Stimulated activated CD4-positive, alpha-beta T cell treated with anti-CD3 and anti-CD28 coated beads, Interleukin-4, amount 100 ng/mL, for 48 hours (primary cell): ENCODE data around the gene ARHGEF6.
"Not testable (repeated sequence)": the region's sequence is repeated elsewhere in the genome, so short reads cannot be mapped to it uniquely, and the experiment has no call there.

ENCODE experiments used
- DNase-seq, 2 donors: peaks; one replicate each; pipeline ENCODE4 v3.0.0-alpha.2; 2020; ENCODE audit warnings: low read depth in 2 of 2

The ARHGEF6 gene

GRCh38 chrX:136781180-136781797, 557 bp upstream of the ARHGEF6 start:
- DNase-seq, result no peak

- no peak for DNase-seq
These were observed 491 bp downstream of the ARHGEF6 start for GRCh38 chrX:136780241-136780640.

- DNase-seq, result no peak
These were observed 1.4 kb downstream of the ARHGEF6 start for GRCh38 chrX:136779346-136779781.

DNA sequence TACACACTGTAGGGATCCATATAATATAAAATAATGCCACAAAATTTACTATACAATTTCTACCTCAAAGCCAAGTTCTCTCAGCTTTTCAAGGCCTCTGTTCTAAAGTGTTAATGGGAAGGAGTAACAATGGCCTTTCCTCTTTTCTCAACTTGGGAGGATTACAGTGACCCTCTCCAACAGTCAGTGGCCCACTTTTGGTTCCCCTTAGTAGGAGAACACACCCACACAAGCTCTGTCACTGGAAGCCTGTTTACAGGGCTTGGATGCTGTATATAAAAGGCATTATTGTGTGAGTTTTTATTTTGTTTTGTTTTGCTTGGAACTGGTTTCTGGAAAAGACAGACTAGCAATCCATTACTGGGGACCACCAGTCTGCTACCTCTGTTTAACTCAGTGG, 1.8 kb downstream of the ARHGEF6 start:
- DNase-seq, result no peak

DNA sequence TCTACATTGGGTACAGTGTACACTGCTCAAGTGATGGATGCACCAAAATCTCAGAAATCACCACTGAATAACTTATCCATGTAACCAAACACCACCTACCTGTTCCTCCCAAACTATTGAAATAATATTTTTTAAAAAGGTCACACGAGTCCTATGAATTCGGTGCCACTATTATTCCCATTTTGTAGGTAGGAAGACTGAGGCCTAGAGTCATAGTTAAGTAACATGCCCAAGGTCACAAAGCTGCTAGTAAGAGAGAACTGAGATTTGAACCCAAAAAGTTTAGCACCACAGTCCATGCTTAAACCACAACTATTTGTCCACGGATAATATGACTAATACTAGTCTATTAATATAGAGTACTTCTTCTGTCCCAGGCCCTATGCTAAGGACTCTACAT, 2.7 kb downstream of the ARHGEF6 start:
- DNase-seq, result no peak

GRCh38 chrX:136773648-136774047, 7.1 kb downstream of the ARHGEF6 start:
- DNase-seq, result no peak

DNA sequence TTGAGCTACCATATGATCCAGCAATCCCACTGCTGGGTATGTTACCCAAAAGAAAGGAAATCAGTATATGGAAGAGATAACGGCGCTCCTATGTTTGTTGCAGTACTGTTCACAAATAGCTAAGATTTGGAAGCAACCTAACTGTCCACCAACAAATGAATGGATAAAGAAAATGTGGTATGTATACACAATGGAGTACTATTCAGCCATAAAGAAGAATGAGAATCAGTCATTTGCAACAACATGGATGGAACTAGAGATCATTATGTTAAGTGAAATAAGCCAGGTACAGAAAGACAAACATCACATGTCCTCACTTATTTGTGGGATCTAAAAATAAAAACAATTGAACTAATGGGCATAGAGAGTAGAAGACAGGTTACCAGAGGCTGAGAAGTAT, 8.9 kb downstream of the ARHGEF6 start:
- DNase-seq, result not testable (repeated sequence)

DNA sequence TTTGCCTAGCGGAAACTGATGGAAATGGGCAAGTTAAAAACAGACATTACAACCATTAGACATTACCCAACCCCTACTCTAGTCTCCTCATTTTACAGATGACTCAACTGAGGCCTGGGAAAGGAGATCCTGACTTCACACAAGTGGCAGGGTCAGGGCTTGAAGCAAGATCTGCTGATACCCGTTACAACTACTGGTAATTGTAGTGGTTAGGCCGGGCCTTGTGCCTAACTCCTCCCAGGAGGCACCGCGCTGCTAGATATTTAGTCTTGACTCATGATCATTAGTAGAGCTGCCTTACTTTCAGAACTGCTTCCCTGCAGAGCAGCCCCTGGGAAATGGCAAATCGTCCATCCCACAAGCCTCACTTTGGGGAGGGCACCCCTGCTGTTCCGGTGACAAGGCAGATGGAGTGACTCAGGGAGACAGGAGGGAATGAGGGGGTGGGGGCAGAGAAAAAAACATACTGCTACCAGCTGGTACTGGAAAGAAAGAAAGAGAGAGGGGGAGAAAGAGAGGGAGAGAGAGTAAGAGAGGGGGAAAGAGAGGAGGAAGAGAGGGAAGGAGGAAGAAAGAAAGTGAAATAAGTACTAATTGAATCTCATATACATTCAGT, 12.2 kb downstream of the ARHGEF6 start:
- DNase-seq, result peak; percentile 31 to 51

DNA sequence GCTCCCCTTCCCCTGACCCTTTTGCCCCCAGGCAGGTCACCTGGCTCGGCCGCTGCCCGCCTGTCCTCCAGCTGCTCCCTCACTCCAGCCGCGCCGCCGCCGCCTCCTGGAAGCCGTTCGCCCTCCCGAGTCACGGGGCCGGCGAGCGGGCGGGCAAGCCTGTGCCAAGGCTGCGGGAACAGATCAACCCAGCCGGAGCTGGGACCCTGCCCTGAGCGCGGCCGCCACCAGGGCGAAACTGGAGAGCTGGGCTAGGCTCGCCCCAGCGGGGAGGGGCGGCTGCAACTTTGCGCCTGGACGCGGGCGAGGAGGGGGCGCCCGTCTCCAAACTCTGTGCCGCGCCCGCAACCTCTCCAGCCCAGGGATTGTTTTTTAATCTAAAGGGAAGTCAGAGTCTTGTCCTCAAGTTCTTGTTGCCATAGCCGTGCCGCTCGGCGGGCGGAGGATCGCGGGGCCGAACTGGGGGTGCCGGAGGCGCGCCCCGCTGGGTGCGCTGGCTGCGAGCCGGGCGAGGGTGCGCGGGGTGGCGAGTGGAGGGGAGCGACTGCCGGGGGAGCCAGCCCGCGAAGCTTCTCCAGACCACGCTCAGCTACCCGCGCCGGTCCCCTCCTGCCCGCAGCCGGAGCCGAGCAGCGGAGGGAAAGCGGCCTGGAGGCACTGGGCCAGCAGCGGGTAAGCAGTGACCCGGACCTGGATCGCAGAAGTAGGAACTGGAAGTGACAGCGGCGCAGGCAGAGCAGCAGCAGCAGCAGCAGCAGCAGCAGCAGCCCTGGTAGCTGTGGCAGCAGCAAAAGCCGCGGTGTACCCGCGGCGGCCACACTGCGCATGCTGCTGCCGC, 13.4 kb downstream of the ARHGEF6 start:
- peak; percentile 22 to 36 for DNase-seq

DNA sequence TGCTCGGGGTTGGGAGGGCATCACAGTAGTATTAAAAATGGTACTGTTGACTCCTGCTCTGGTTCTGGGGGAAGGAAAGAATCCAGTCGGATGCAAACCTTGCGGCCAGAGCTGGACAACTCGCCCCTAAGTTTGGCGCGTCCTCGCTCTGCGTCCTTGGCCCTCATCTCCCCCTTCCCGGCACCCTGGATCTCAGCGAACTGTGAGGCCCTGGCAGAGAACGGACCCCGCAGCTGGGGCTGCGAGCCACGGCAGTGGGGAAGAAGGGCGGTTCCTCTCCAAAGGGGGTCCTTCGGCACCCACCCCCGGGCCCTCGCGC, 14.0 kb downstream of the ARHGEF6 start:
- DNase-seq, result no peak

- no peak for DNase-seq
These were observed 14.8 kb downstream of the ARHGEF6 start for GRCh38 chrX:136765821-136766356.

- no peak for DNase-seq
These were observed 16.5 kb downstream of the ARHGEF6 start for GRCh38 chrX:136764206-136764605.

- no peak for DNase-seq
These were observed 17.8 kb downstream of the ARHGEF6 start for GRCh38 chrX:136762820-136763452.

DNA sequence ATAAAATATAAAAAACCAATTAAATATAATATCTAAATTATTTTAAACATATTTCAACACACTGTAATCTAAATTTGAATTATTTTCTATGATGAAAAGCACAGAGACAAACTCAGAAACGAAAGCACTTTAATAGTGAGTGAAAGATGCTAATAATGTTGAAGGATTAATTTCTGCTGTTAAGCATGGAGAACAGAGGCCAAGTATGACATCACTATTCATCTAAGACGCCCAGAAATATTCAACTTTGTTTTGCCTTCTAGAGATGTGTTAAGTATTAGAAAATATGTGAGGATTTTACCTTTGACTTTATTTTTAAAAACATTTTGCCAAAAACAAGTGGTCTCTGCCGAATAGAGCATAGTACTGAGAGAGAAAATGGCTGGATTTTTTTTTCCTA, 19.3 kb downstream of the ARHGEF6 start:
- DNase-seq, result no peak

- no peak for DNase-seq
These were observed 20.8 kb downstream of the ARHGEF6 start for GRCh38 chrX:136759968-136760367.

GRCh38 chrX:136755411-136755810, 25.3 kb downstream of the ARHGEF6 start:
- no peak for DNase-seq

- DNase-seq, result no peak
These were observed 26.1 kb downstream of the ARHGEF6 start for GRCh38 chrX:136754651-136755050.

DNA sequence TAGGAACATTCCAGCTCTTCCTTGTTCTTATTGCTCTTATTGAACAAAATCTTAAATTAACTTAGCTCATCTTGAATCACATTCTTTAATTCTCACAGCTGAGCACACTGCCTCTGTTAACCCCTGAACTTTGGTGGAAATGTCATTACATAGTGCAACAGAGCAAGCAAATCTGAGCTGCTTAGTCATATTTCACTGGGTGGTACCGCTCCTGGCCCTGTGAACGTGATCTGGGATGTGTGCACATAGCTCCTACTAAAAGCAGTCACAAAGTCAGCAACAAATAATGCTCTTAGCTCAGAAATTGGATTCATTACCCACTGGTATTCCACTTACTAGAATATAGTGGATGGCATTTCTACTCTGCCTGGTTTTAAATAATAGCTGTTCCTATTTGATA, 27.9 kb downstream of the ARHGEF6 start:
- DNase-seq, result no peak

DNA sequence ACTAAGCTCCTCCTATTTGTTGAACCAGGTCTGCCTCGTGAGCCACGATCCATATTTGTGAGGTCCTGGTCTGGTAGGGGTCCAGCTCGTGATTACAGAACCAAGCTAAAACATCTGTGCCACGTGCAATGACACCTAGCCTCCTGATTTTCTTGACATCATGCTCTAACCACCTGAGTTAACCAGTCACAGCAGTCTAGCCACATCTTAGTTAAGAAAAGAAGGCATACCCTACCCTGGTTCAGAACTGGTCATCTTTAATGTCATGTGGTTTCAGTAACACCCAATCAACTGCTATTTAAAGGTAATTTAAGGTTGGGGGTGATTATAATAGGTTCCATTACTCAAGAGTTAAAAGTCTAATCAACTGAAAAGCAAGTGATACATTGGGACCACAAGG, 28.4 kb downstream of the ARHGEF6 start:
- DNase-seq, result no peak

- DNase-seq, result no peak
These were observed 30.4 kb downstream of the ARHGEF6 start for GRCh38 chrX:136750364-136750763.

GRCh38 chrX:136747003-136747986, 33.4 kb downstream of the ARHGEF6 start:
- no peak for DNase-seq
